HCT116 (cell line): ENCODE results near the gene OPCML. TPM values are rescaled to one million over a fixed set of nuclear protein-coding genes. Genes with fewer than 3 reads are reported as not detected.

Source experiments
- ATAC-seq: fragments of 200-7000 bp; cut with Tn5 transposase; 2 replicates; pipeline ENCODE4 v1.9.1; 2020; ENCODE audit warnings: mild to moderate bottlenecking, moderate library complexity
- BruUV-seq: library from RNA; stranded (reverse); fragments of 400-500 nt; replicated peaks from 2 replicates; lab custom pipeline; 2021; lab: Mats Ljungman, UMichigan
- CTCF ChIA-PET: fragments of 300-600 bp; sonication (Branson Sonifier 250); formaldehyde crosslinking; loops from one replicate; lab custom pipeline; 2021; ENCODE audit warnings: antibody characterized with exemption; lab: Charles Lee
- POLR2A ChIA-PET: fragments of 300-600, 350-600 bp; sonication (Branson Sonifier 250); formaldehyde crosslinking; loops from one replicate; lab custom pipeline; 2021; ENCODE audit warnings: antibody characterized with exemption; lab: Charles Lee
- RAD21 ChIA-PET, 2 experiments: fragments of 300-600 bp; sonication (Branson Sonifier 250); formaldehyde crosslinking; loops; one replicate each; lab custom pipeline; 2023; ENCODE audit warnings: low total read pairs in 2 of 2; ENCODE audit not compliant: uncharacterized antibody in 2 of 2, unreplicated experiment in 2 of 2, low non-redundant PET in 1 of 2; lab: Charles Lee
- DNase-seq: peaks from one replicate; pipeline ENCODE4 v3.0.0-alpha.2; 2010; ENCODE audit warnings: low read depth, low spot score
- H2AFZ ChIP-seq: fragments of 200-600 bp; shearing (Covaris generic), sonication (generic); 2 replicates; pipeline ENCODE4 v1.6.1; 2017; ENCODE audit warnings: low read depth, mixed run types, mixed read lengths, antibody characterized with exemption, low read length; ENCODE audit not compliant: poor library complexity, severe bottlenecking
- H3K27ac ChIP-seq: 2 replicates; pipeline ENCODE4 v1.5.1; 2012; ENCODE audit warnings: low read depth, low read length
- H3K27me3 ChIP-seq: fragments of 200-600 bp; sonication (generic); 2 replicates; pipeline ENCODE4 v1.6.1; 2016; ENCODE audit warnings: mixed run types, low read length, mixed read lengths; ENCODE audit not compliant: insufficient read depth
- H3K36me3 ChIP-seq, 2 experiments: fragments of 200-500 bp in 1 of 2; fragments of 200-600 bp in 1 of 2; sonication (Bioruptor generic) in 1 of 2; sonication (generic) in 1 of 2; 2 replicates each; pipeline versions ENCODE4 v1.5.1 to v1.6.1; 2014 to 2016; ENCODE audit warnings: low read length in 2 of 2, inconsistent platforms in 1 of 2, mixed read lengths in 1 of 2, mixed run types in 1 of 2; ENCODE audit not compliant: insufficient read depth in 2 of 2, control insufficient read depth in 1 of 2
- H3K4me1 ChIP-seq, 2 experiments: fragments of 200-600 bp in 1 of 2; sonication (generic) in 1 of 2; 2 replicates each; pipeline versions ENCODE4 v1.5.1 to v1.6.1; 2012 to 2017; ENCODE audit warnings: low read length in 2 of 2, inconsistent platforms in 1 of 2, mild to moderate bottlenecking in 1 of 2, mixed read lengths in 1 of 2, mixed run types in 1 of 2, moderate library complexity in 1 of 2; ENCODE audit not compliant: insufficient read depth in 2 of 2, control insufficient read depth in 1 of 2
- H3K4me2 ChIP-seq: fragments of 200-600 bp; sonication (generic); 2 replicates; pipeline ENCODE4 v1.6.1; 2017; ENCODE audit warnings: mixed run types, low read length, mixed read lengths
- H3K4me3 ChIP-seq, 2 experiments: fragments of 200-600 bp in 1 of 2; sonication (generic) in 1 of 2; replicated peaks in 1 of 2; 2 replicates each; pipeline ENCODE4 v1.5.1; 2011 to 2016; ENCODE audit warnings: low read length in 2 of 2, control low read depth in 1 of 2, low read depth in 1 of 2, mild to moderate bottlenecking in 1 of 2, mixed read lengths in 1 of 2, mixed run types in 1 of 2
- H3K79me2 ChIP-seq: fragments of 200-600 bp; sonication (generic); 2 replicates; pipeline ENCODE4 v1.6.1; 2017; ENCODE audit warnings: mild to moderate bottlenecking, mixed run types, low read length, moderate library complexity, mixed read lengths; ENCODE audit not compliant: insufficient read depth
- H3K9ac ChIP-seq: fragments of 200-600 bp; sonication (generic); 2 replicates; pipeline ENCODE4 v1.6.1; 2016; ENCODE audit warnings: low read length, mixed read lengths
- H3K9me2 ChIP-seq: fragments of 200-600 bp; sonication (generic), shearing (Covaris generic); 2 replicates; pipeline ENCODE4 v1.6.1; 2017; ENCODE audit warnings: mixed run types, mild to moderate bottlenecking, moderate library complexity; ENCODE audit not compliant: insufficient read depth
- H3K9me3 ChIP-seq, 2 experiments: fragments of 200-500 bp in 1 of 2; fragments of 200-600 bp in 1 of 2; sonication (Bioruptor generic) in 1 of 2; sonication (generic) in 1 of 2; 2 replicates each; pipeline ENCODE4 v1.6.1; 2014 to 2017; ENCODE audit warnings: low read length in 2 of 2, mixed read lengths in 2 of 2, inconsistent platforms in 1 of 2, low read depth in 1 of 2, mild to moderate bottlenecking in 1 of 2, mixed run types in 1 of 2, moderate library complexity in 1 of 2; ENCODE audit not compliant: control insufficient read depth in 1 of 2, insufficient read depth in 1 of 2
- H4K20me1 ChIP-seq: fragments of 200-600 bp; sonication (generic), shearing (Covaris generic); 2 replicates; pipeline ENCODE4 v1.6.1; 2017; ENCODE audit warnings: mixed run types, mild to moderate bottlenecking, moderate library complexity; ENCODE audit not compliant: insufficient read depth
- CEBPB ChIP-seq: IDR thresholded peaks from 2 replicates; pipeline ENCODE4 v1.6.1; 2012; ENCODE audit warnings: low read depth
- EGR1 ChIP-seq: IDR thresholded peaks from 2 replicates; pipeline ENCODE4 v1.6.1; 2012; ENCODE audit warnings: low read depth
- JUND ChIP-seq: IDR thresholded peaks from 2 replicates; pipeline ENCODE4 v1.6.1; 2012
- MAX ChIP-seq: IDR thresholded peaks from 2 replicates; pipeline ENCODE4 v1.6.1; 2012
- POLR2AphosphoS5 ChIP-seq: IDR thresholded peaks from 2 replicates; pipeline ENCODE4 v1.6.1; 2011; ENCODE audit warnings: mild to moderate bottlenecking, low read depth, low read length, moderate library complexity
- REST ChIP-seq: IDR thresholded peaks from 2 replicates; pipeline ENCODE4 v1.6.1; 2012; ENCODE audit warnings: low read depth
- TCF7L2 ChIP-seq: IDR thresholded peaks from 2 replicates; pipeline ENCODE4 v1.7.0; 2011; ENCODE audit warnings: borderline replicate concordance, inconsistent platforms; ENCODE audit not compliant: insufficient read depth, insufficient read length; ENCODE audit errors: extremely low read depth
- YY1 ChIP-seq: IDR thresholded peaks from 2 replicates; pipeline ENCODE4 v1.6.1; 2011; ENCODE audit warnings: low read length, low read depth, moderate library complexity, mild to moderate bottlenecking; ENCODE audit not compliant: insufficient replicate concordance; ENCODE audit errors: extremely low read depth
- ZBTB33 ChIP-seq: IDR thresholded peaks from 2 replicates; pipeline ENCODE4 v1.6.1; 2011; ENCODE audit warnings: mild to moderate bottlenecking, low read length, moderate library complexity; ENCODE audit not compliant: insufficient replicate concordance; ENCODE audit errors: extremely low read depth
- intact Hi-C: fragments of 100-400 bp; cut with micrococcal nuclease; formaldehyde crosslinking; loops from 2 replicates; pipeline ENCODE4 v1.10.0; 2022
- total RNA-seq: library from RNA; stranded (reverse); gene quantifications from one replicate; pipeline ENCODE4 v1.2.1, GENCODE V29; 2021; ENCODE audit not compliant: unreplicated experiment

The OPCML gene
- total RNA-seq, 1 experiment from 2014 or later, result not detected

GRCh38 chr11:133072858-133073582 is 459.3 kb downstream of the OPCML start:
- Histone ChIP-seq H3K4me3 (no peak overlapping the region), H2AFZ (no peak overlapping the region), H3K9me2 (no peaks in the 10 kb centered on the region), H4K20me1 (no peaks in the 10 kb centered on the region), H3K36me3 (no peaks in the 10 kb centered on the region), H3K4me2 (no peak overlapping the region), H3K27me3 (no peaks in the 10 kb centered on the region), H3K79me2 (no peaks in the 10 kb centered on the region), H3K9me3 (peaks cover 0 to 4% of the 10 kb centered on the region in 2 experiments; a peak in 2 of 4 replicates), H3K27ac (no peak overlapping the region), H3K9ac (no peak overlapping the region), H3K4me1 (no peaks in the 10 kb centered on the region)
- ChIA-PET RAD21 (no interaction called here), CTCF (no interaction called here), POLR2A (no interaction called here)
- TF ChIP-seq MAX (no peak), JUND (no peak), EGR1 (no peak), REST (no peak), POLR2AphosphoS5 (no peak), CEBPB (no peak), TCF7L2 (no peak), ZBTB33 (no peak), YY1 (no peak)
- intact Hi-C loops, result no loop called here
- BruUV-seq, result no TSS peak
- no peak for DNase-seq
- no peak for ATAC-seq
